ENCODE results near the gene C1QTNF6.

DNA sequence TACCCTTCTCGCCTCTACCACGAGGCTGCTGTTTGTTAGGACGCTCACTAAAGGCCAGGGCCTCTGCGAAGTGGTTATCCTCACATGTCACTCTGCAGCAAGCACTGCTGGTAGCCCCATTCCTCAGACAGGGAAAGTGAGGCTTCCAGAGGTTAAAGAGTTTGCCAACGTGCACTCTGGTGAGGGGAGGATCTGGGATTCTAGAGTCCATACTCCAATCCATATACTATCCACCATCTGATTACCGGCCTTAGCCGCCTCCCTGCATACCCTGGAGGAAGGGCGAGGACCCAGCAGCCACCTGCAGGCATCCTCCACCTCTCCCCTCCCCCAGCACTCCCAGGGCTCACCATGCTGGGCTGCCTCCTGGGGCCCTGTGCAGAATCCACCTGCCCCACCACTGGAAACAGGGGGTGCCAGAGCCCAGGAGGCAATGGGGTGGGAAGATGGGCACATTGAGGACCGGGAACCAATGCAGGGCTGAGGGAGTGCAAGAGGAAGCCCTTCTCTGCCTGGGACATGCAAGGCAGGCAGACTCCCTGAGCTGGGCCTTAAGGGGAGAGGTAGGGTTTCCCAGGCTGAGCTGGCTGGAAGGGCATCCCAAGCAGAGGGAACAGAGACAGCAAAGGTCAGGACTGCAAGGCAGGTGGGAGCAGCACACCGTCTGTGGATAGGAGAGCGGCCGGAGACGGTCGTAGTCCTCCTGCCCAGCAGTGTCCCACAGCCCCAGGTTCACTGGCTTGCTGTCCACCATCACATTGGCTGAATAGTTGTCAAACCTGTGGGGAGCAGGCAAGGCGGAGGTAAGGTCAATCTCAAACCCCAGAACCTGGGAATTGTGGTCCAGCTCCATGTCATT, 44.3 kb upstream of the C1QTNF6 start:
- no peak for TF ChIP-seq ZNF274 (IDR thresholded peaks at IDR 0.05; ENCODE audit: low read depth, low read length)
- TF ChIP-seq YY1 (IDR thresholded peaks at IDR 0.05; ENCODE audit: insufficient read depth, insufficient read length), result no peak
